ENCODE data around the gene LYVE1.

Gene LYVE1

GRCh38 chr11:10607462-10608132 lies 39.1 kb upstream of the LYVE1 start:
- Histone ChIP-seq H3K36me3 (ENCODE audit: low read depth) (no peaks in the 10 kb centered on the region), H3K27ac (ENCODE audit: poor library complexity, severe bottlenecking) (no peak overlapping the region), H3K27me3 (ENCODE audit: insufficient read depth, poor library complexity, severe bottlenecking) (no peaks in the 10 kb centered on the region), H3K4me1 (ENCODE audit: insufficient read depth, poor library complexity, severe bottlenecking) (peaks cover 16% of the 10 kb centered on the region), H3K4me3 (ENCODE audit: severe bottlenecking) (no peak overlapping the region), H3K9me3 (ENCODE audit: severe bottlenecking) (no peaks in the 10 kb centered on the region)
- TF ChIP-seq CTCF (IDR thresholded peaks at IDR 0.05; ENCODE audit: poor library complexity, severe bottlenecking), result no peak
- DNase-seq (ENCODE audit: low spot score), result no peak
- ATAC-seq (ENCODE audit: low read depth), result no peak

- no peak overlapping the region for H3K4me3 ChIP-seq (ENCODE audit: severe bottlenecking)
- H3K4me1 ChIP-seq (ENCODE audit: insufficient read depth, poor library complexity, severe bottlenecking), result peaks cover 16% of the 10 kb centered on the region
- DNase-seq (ENCODE audit: low spot score) (no peak), ATAC-seq (ENCODE audit: low read depth) (0 out of 3 replicates have a peak, but pooled peaks have one; percentile 37)
- no peaks in the 10 kb centered on the region for H3K9me3 ChIP-seq (ENCODE audit: severe bottlenecking)
- H3K27me3 ChIP-seq (ENCODE audit: insufficient read depth, poor library complexity, severe bottlenecking), result no peaks in the 10 kb centered on the region
- TF ChIP-seq CTCF (IDR thresholded peaks at IDR 0.05; ENCODE audit: poor library complexity, severe bottlenecking), result no peak
- H3K36me3 ChIP-seq (ENCODE audit: low read depth), result no peaks in the 10 kb centered on the region
- H3K27ac ChIP-seq (ENCODE audit: poor library complexity, severe bottlenecking), result no peak overlapping the region
Observed at GRCh38 chr11:10606536-10607208, 38.2 kb upstream of the LYVE1 start.

- Histone ChIP-seq H3K4me1 (ENCODE audit: insufficient read depth, poor library complexity, severe bottlenecking) (peaks cover 16% of the 10 kb centered on the region), H3K27ac (ENCODE audit: poor library complexity, severe bottlenecking) (no peak overlapping the region), H3K9me3 (ENCODE audit: severe bottlenecking) (no peaks in the 10 kb centered on the region), H3K27me3 (ENCODE audit: insufficient read depth, poor library complexity, severe bottlenecking) (no peaks in the 10 kb centered on the region), H3K36me3 (ENCODE audit: low read depth) (no peaks in the 10 kb centered on the region), H3K4me3 (ENCODE audit: severe bottlenecking) (no peak overlapping the region)
- no peak for DNase-seq (ENCODE audit: low spot score)
- no peak for ATAC-seq (ENCODE audit: low read depth)
- TF ChIP-seq CTCF (IDR thresholded peaks at IDR 0.05; ENCODE audit: poor library complexity, severe bottlenecking), result no peak
Observed at GRCh38 chr11:10605941-10606381, 37.5 kb upstream of the LYVE1 start.

GRCh38 chr11:10604798-10605197 lies 36.3 kb upstream of the LYVE1 start:
- no peak for TF ChIP-seq CTCF (IDR thresholded peaks at IDR 0.05; ENCODE audit: poor library complexity, severe bottlenecking)

GRCh38 chr11:10604340-10604748 lies 35.9 kb upstream of the LYVE1 start:
- no peak for TF ChIP-seq CTCF (IDR thresholded peaks at IDR 0.05; ENCODE audit: poor library complexity, severe bottlenecking)
- Histone ChIP-seq H3K27ac (ENCODE audit: poor library complexity, severe bottlenecking) (peak overlapping the region; percentile 39), H3K36me3 (ENCODE audit: low read depth) (no peaks in the 10 kb centered on the region), H3K9me3 (ENCODE audit: severe bottlenecking) (no peaks in the 10 kb centered on the region), H3K4me1 (ENCODE audit: insufficient read depth, poor library complexity, severe bottlenecking) (peaks cover 16% of the 10 kb centered on the region), H3K4me3 (ENCODE audit: severe bottlenecking) (no peak overlapping the region), H3K27me3 (ENCODE audit: insufficient read depth, poor library complexity, severe bottlenecking) (no peaks in the 10 kb centered on the region)
- DNase-seq (ENCODE audit: low spot score) (no peak), ATAC-seq (ENCODE audit: low read depth) (peak; percentile 76)

More at GRCh38 chr11:10604798-10605197, 36.3 kb upstream of the LYVE1 start:
- no peaks in the 10 kb centered on the region for H3K9me3 ChIP-seq (ENCODE audit: severe bottlenecking)
- DNase-seq (ENCODE audit: low spot score) (no peak), ATAC-seq (ENCODE audit: low read depth) (no peak)
- H3K4me1 ChIP-seq (ENCODE audit: insufficient read depth, poor library complexity, severe bottlenecking), result peaks cover 16% of the 10 kb centered on the region
- H3K4me3 ChIP-seq (ENCODE audit: severe bottlenecking), result no peak overlapping the region
- no peaks in the 10 kb centered on the region for H3K36me3 ChIP-seq (ENCODE audit: low read depth)
- H3K27ac ChIP-seq (ENCODE audit: poor library complexity, severe bottlenecking), result peak overlapping the region; percentile 39
- H3K27me3 ChIP-seq (ENCODE audit: insufficient read depth, poor library complexity, severe bottlenecking), result no peaks in the 10 kb centered on the region
